Endometrium (tissue), 2 donors: Measurements from ENCODE around the gene CHRM1.

Experiments
- FAIRE-seq: peaks from 2 replicates; lab custom pipeline; 2012; peaks lifted over from hg19 to GRCh38; lab: Jason Lieb, UNC
- donor health status: control.
- donor health status: control.

Gene CHRM1

GRCh38 chr11:62925745-62926679, 4.8 kb upstream of the CHRM1 start:
- no peak for FAIRE-seq

- no peak for FAIRE-seq
Measured at GRCh38 chr11:62925308-62925707, 4.1 kb upstream of the CHRM1 start.

GRCh38 chr11:62923601-62924411, 2.6 kb upstream of the CHRM1 start:
- FAIRE-seq, result no peak

- FAIRE-seq, result no peak
Measured at GRCh38 chr11:62922653-62923431, 1.7 kb upstream of the CHRM1 start.

GRCh38 chr11:62922189-62922589, 1.0 kb upstream of the CHRM1 start:
- FAIRE-seq, result no peak

- FAIRE-seq, result no peak
Measured at GRCh38 chr11:62921573-62922188, 518 bp upstream of the CHRM1 start.

- FAIRE-seq, result no peak
Measured at GRCh38 chr11:62919898-62920640, 1.1 kb downstream of the CHRM1 start.

- FAIRE-seq, result no peak
Measured at GRCh38 chr11:62919476-62919875, 1.7 kb downstream of the CHRM1 start.

- FAIRE-seq, result no peak
Measured at GRCh38 chr11:62918531-62918930, 2.6 kb downstream of the CHRM1 start.

- no peak for FAIRE-seq
Measured at GRCh38 chr11:62917906-62918502, 3.2 kb downstream of the CHRM1 start.

GRCh38 chr11:62914416-62914815, 6.7 kb downstream of the CHRM1 start:
- no peak for FAIRE-seq

GRCh38 chr11:62912268-62912667, 8.9 kb downstream of the CHRM1 start:
- FAIRE-seq, result no peak

- FAIRE-seq, result no peak
Measured at GRCh38 chr11:62911137-62912130, 9.7 kb downstream of the CHRM1 start.

GRCh38 chr11:62910141-62910882, 10.9 kb downstream of the CHRM1 start:
- FAIRE-seq, result no peak

- no peak for FAIRE-seq
Measured at GRCh38 chr11:62909107-62909894, 11.9 kb downstream of the CHRM1 start.

- FAIRE-seq, result no peak
Measured at GRCh38 chr11:62908468-62909072, 12.6 kb downstream of the CHRM1 start.

GRCh38 chr11:62905927-62906531, 15.1 kb downstream of the CHRM1 start:
- FAIRE-seq, result no peak
